AG09319 (cell line): ENCODE measurements around the gene KLHL13.
"Not testable (repeated sequence)": the region's sequence is repeated elsewhere in the genome, so short reads cannot be mapped to it uniquely, and the experiment has no call there.

ENCODE experiments used
- DNase-seq: peaks from one replicate; pipeline ENCODE4 v3.0.0-alpha.2; 2010; ENCODE audit warnings: low read depth; ENCODE audit errors: extremely low read depth
- CTCF ChIP-seq: IDR thresholded peaks from 2 replicates; pipeline ENCODE4 v1.5.1; 2011; ENCODE audit warnings: low read depth, mild to moderate bottlenecking, inconsistent platforms, low read length, moderate library complexity

Gene KLHL13

DNA sequence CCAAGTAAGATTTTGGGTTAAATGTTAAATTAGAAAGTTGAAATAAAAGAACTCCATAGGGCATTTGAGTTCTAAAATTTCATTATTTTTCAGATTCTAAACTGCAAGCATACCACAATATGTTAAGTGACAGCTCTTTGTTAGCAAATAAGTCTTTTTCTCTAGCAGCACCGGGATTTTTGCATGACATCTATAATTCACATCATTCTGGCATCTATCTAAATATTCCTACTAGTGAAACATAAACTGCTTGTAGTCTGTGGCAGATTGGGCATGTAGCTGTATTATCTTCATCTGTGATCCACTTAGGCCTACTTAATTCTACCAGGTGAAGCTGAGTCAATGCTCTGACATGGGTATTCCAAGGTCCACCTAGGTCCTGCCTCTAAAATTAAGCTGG lies 32.1 kb upstream of the KLHL13 start:
- TF ChIP-seq CTCF = no peak
- no peak for DNase-seq

GRCh38 chrX:118147771-118148170 lies 31.2 kb upstream of the KLHL13 start:
- DNase-seq = not testable (repeated sequence)

DNA sequence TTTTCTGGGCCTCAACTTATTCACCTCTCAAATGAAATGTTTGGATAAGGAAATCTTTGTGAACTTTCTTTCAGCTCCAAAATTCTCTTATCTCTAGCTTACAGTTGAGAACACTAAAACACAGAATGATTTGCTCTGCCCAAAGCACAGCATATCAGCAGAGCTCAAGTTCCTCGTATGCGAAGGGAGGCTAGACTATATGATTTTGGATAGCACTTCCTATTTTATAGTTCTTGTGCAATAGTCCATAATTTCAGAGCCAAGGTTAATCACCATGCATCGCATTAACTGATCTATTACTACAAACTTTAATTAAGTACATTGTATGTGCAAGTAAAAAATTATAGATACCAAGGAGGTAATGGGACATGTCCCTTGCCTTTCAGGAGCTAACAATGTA lies 27.0 kb upstream of the KLHL13 start:
- no peak for DNase-seq
- no peak for TF ChIP-seq CTCF

- TF ChIP-seq CTCF = no peak
- no peak for DNase-seq
These were observed 14.7 kb upstream of the KLHL13 start for GRCh38 chrX:118131336-118131735.

DNA sequence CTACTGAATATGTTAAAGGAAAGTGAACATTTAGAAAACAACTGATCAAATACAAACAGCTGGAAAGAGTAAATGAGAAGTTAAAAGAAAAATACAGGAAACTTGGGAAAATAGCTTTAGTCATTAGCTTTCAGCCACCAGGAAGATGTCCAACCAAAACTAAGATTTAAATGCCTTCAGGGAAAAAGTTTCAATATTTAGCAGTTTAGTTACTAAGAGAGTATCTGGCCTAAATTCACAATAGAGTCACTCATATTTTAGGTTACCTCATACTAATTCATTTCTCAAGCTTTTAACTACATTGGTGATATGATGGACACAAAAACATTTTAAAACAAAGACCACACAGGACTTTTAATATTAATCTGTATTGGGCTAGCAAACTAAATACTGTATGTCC lies 13.1 kb upstream of the KLHL13 start:
- no peak for TF ChIP-seq CTCF
- no peak for DNase-seq

DNA sequence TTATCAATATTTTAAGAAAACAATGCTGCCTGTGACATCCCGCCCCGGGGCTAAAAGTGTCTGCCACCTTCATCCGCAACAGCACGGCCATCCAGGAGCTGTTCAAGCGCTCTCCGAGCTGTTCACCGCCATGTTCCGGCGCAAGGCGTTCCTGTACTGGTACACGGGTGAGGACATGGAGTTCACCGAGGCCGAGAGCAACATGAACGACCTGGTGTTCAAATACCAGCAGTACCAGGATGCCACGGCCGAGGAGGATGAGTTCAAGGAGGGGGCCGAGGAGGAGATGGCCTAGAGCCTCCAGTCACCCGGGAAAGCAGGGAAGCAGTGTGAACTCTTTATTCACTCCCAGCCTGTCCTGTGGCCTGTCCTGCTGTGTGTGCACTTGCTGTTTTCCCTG lies 12.1 kb upstream of the KLHL13 start:
- DNase-seq = no peak
- TF ChIP-seq CTCF = no peak

GRCh38 chrX:118126286-118126685 lies 9.7 kb upstream of the KLHL13 start:
- no peak for TF ChIP-seq CTCF
- DNase-seq = no peak

DNA sequence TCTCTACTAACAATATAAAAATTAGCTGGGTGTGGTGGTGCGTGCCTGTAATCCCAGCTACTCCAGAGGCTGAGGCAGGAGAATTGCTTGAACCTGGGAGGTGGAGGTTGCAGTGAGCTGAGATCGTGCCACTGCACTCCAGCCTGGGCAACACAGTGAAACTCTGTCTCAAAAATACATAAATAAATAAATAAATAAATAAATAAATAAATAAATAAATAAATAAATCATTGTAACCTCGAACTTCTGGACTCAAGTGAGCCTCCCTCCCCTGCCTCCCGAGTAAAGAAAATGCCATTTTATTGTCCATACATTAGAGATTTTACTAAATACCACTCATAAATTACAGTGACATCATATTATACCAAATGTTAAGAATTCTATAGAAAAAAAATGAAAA lies 7.6 kb upstream of the KLHL13 start:
- not testable (repeated sequence) for DNase-seq

- no peak for TF ChIP-seq CTCF
- DNase-seq = no peak
These were observed 1.1 kb upstream of the KLHL13 start for GRCh38 chrX:118117741-118118140.
